ENCODE data around the gene MRPS26.

Gene MRPS26

GRCh38 chr20:3077618-3078134 is 31.8 kb downstream of the MRPS26 start:
- no peak for DNase-seq

GRCh38 chr20:3080939-3081388 is 35.1 kb downstream of the MRPS26 start:
- no peak for DNase-seq

GRCh38 chr20:3081641-3082040 is 35.8 kb downstream of the MRPS26 start:
- no peak for DNase-seq

DNA sequence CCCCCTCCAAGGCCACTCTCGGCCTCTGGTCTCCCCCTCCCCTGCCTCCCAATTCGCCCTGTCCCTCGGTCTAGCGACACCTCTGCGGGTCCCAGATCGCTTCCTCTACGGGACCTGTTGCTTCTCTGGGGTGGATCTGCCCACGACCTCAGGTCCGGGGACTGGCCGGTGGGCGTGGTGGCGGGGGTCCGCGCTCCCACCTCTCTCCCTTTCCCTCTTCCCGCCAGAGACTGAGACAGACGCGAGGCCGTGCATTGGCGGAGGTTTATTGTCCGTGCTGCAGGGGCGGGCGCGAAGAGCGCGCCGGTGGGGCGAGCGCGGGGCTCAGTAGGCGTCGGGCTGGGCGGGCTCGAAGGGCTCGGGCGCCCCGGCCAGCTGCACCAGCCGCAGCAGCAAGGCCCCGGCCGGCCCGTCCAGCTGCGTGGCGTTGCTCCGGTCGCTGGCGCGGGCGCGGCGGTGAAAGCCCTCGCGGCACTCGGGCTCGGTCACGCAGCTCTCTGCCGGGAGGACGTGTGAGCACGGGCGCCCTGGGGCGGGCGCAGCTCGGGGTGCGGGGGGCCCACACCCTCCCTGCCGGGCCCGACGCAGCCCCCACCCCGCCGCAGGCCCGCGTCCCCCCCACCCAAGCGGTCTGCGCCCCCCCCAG is 36.6 kb downstream of the MRPS26 start:
- DNase-seq = no peak

GRCh38 chr20:3082955-3083952 is 37.4 kb downstream of the MRPS26 start:
- DNase-seq = no peak

DNA sequence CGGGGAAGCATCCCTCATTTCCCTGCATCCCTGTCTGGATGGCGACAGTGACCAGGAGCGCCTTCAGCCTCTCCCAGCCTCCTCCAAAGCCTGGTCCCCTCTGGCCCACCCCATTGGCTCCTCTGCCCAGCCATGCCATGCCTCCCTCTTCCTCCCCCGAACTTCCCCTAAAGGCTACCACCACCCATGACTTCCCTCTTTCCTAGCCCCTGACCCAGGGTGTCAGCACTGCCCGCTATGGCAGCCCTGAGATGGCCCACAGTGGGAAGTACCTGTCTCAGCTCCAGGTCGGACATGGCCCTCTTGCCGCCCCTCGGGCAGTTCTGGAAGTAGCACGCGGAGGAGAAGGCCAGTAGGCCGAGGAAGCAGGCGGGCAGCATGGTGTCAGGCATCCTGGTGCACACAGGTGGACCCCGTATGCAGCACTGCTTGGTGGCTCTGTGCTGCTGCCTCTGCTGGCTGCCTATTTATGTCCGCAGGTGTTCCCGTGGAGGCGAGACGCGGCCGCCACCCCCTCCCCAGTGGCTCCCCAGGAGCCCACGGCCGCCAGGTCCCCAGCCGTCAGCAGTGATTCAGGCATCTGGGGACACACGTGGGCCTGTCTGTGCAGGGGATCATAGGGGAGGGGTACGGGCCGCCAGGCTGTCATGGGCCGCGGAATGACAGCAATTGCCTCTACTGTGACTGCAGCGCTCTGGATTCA is 38.6 kb downstream of the MRPS26 start, which contains the start of gene AVP:
Gene AVP (minus strand): TSS at position 442 of the 703 bp plus-strand sequence. CDS start 50 bp downstream, at position 392.
- DNase-seq = no peak

DNA sequence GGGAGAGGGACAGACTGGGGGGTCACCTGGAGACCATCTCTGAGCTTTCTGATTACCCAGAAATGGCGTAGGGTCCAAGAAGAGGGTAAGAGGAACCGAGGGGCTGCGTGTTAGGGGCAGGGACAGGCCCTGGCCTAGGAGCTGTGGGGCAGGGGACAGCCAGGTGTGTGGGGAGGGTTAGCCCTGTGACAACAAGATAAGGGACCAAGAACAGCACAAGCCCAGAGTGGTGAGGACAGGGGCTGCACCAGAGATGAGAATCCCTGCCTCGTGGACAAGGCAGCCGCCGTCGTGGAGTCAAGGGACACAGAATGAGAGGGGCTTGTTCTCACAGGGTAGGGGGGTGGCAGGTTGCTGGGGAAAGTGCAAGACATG is 39.1 kb downstream of the MRPS26 start:
- DNase-seq = no peak

DNA sequence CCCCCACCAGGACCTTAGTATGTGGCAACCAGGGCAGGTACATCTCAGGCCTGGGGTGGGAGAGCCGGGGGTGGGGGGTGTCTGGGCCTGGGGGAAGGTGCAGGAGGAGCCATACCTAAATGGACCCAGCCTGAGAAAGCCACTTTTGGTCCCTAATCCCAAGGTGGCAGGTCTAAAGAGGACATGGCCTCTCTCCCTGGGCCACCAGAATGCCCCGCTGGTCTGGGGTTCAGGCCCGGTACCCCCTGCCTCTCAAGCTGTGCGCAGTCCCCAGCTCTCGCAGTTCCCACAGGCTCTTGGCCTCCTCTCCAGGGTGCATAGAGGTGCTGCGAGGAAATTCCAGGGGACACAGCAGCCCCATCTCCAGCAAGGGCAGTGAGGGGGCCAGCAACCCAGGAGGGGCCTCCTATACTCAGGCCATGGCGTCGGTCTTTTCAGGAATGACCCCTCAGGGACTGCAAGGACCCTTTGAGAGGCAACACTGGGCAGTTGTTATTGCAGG is 39.8 kb downstream of the MRPS26 start:
- no peak for DNase-seq

DNA sequence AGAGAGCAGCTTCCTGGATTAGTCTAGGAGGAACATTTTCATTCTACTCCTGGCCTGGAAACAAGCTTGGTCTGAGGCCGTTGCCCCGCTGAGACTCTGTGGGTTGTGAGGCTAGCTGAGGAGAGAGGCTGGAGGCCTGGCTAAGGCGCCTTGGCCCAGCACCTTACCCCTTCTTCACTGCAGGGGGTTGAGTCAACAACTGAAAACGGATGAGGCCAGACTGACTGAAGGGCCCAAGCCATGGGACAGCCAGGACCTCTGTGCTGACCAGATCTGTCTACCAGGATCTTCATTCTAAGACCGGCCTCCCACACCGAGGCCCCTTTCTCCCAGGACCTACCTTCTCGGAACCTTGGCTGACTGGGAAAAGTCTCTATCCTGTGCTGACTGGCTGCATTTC is 42.2 kb downstream of the MRPS26 start:
- DNase-seq = no peak

- DNase-seq = no peak
Observed at GRCh38 chr20:3090565-3090964, 44.7 kb downstream of the MRPS26 start.

DNA sequence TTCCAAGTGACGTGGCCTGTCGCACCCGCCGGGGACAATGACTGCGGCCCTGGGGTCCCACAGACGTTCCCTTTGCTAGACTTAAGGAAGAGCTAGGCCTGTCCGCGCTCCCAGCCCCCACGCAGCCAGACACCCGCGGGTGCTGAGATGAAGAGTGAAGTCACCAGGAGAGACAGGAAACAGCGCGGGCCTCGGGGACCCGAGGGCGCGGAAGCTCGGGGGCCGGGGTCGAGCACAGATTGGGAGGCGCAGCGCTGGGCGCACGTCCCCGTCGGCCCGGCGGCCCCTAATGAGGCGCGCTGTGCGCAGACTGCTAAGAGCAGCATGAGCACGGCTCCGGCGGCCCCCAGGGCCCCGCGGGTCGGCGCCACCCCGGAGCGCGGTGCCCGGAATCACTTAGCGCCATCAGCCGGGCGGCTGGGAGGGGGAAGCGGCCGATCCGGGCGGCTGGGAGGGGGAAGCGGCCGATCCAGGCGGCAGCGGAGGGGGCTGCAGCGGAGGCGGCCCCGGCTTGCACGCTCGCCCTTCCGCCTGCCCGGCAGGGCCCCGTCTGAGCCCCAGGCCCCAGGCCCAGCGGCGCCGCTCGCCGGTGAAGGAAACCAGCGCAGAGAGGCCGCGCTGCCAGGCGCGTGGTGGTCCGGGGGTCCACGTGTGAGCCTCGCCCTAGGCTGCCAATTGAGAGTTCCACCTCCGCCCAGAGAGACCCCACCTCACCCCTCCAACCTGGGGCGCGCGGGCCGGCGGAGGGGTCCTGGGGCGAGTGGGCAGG is 46.9 kb downstream of the MRPS26 start:
- DNase-seq = peak; percentile 63

DNA sequence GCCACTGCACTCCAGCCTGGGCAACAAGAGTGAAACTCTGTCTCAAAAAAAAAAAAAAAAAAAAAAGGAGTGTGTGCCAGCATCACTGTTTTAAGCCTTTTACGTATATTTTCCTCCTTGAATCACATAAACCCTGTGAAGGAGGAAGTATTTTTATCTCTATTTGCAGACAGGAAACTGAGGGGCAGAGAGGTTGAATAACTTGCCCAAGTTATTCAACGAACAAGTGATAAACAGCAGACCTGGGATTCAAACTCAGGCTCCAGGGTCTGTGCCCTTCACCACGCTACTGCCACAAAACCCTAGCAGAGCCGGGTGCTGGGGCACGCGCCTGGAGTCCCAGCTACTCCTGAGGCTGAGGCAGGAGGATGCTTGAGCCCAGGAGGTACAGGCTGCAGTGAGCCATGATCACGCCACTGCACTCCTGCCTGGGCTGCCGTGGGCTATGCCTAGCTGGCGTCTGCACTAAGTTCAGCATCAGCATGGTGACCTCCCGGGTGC is 48.1 kb downstream of the MRPS26 start:
- peak; percentile 23 for DNase-seq

DNA sequence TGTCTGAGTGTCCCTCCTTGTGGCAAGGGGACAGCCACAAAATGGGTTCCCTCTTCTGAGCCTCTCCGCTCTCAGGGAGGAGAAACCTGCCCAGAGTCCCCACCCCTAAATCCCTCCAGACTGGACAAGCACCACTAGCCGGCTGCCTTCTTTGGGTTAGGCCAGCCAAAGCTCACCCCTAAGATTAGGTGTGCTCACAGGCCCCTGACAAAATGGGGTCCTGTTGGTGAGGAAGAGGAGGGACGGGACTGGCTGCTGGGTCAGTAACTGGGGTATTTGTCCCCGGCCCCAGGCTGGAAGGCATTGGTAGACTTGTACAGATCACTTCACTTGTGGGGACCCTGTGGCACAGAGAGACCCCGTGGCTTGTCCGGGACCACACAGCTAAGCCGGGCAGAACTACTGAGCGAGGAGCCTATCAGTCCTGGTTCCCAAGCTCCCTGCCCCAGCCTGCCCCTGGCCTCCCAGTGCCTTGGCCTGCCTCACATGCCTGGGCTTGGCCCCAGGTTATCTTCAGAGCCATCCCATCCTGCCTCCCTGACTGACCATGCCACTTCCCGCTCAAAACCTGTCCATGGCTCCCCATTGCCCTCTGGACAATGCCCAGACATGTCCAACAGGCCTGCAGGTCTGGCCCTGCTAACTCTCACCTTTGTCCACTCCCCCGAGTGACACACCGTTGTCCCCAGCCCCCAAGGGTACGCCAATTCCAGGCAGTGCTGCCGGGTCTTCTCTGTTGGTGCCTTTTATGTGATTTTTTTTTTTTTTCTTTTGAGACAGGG is 49.2 kb downstream of the MRPS26 start:
- DNase-seq = no peak

Measured in activated naive CD4-positive, alpha-beta T cell treated with anti-CD3 and anti-CD28 coated beads, Interleukin-2, amount 50 U/mL, for 16 hours (primary cell).